ENCODE data around the gene E2F1. TPM values are rescaled to one million over a fixed set of nuclear protein-coding genes. Genes with fewer than 3 reads are reported as not detected.

Gene E2F1
- polyA plus RNA-seq, 1 experiment = 2.6 TPM

DNA sequence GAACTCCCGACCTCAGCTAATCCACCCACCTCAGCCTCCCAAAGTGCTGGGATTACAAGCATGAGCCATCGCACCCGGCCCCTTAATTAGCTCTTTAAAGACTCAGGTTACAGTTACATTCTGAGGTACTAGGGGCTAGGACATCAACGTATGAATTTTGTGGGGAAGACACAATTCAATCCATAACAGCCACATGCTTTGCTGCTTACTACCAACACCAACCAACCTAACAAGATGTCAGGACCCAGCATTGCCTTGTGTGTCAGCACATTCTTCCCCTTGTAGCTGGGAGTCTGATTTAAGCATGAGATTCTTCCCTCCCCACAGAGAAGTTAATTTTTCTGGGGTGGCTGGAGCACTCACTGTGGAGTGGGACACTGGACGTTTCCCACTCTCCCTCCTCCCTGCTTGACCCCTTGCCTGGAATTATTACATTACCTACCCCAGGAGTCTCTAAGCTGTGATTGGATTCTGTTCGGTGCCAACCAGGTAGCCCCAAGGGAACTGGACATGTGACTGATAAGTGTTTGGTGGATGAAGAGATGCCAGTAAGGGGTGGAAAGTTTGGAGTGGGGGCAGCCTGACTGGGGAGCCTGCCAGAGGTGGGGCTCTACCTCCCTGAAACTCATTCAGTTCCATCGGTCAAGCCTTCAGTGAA is 39.6 kb upstream of the E2F1 start:
- H3K9me3 ChIP-seq (ENCODE audit: control insufficient read depth, insufficient read depth, low read length) = no peaks in the 10 kb centered on the region; the same call in 1 of the 2 replicates
- TF ChIP-seq, protein P1, sequence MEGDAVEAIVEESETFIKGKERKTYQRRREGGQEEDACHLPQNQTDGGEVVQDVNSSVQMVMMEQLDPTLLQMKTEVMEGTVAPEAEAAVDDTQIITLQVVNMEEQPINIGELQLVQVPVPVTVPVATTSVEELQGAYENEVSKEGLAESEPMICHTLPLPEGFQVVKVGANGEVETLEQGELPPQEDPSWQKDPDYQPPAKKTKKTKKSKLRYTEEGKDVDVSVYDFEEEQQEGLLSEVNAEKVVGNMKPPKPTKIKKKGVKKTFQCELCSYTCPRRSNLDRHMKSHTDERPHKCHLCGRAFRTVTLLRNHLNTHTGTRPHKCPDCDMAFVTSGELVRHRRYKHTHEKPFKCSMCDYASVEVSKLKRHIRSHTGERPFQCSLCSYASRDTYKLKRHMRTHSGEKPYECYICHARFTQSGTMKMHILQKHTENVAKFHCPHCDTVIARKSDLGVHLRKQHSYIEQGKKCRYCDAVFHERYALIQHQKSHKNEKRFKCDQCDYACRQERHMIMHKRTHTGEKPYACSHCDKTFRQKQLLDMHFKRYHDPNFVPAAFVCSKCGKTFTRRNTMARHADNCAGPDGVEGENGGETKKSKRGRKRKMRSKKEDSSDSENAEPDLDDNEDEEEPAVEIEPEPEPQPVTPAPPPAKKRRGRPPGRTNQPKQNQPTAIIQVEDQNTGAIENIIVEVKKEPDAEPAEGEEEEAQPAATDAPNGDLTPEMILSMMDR (IDR thresholded peaks at IDR 0.05; ENCODE audit: low read depth, low read length) = no peak
- H3K27ac ChIP-seq (ENCODE audit: low read depth, low read length) = no peak overlapping the region
- DNase-seq (ENCODE audit: low read depth, low spot score) = no peak
- no peak overlapping the region for H3K4me3 ChIP-seq (ENCODE audit: low read depth, low read length)
- POLR2A ChIA-PET = no interaction called here
- CTCF ChIA-PET = no interaction called here
- H3K27me3 ChIP-seq (ENCODE audit: control insufficient read depth, insufficient read depth, low read length) = no peaks in the 10 kb centered on the region

DNA sequence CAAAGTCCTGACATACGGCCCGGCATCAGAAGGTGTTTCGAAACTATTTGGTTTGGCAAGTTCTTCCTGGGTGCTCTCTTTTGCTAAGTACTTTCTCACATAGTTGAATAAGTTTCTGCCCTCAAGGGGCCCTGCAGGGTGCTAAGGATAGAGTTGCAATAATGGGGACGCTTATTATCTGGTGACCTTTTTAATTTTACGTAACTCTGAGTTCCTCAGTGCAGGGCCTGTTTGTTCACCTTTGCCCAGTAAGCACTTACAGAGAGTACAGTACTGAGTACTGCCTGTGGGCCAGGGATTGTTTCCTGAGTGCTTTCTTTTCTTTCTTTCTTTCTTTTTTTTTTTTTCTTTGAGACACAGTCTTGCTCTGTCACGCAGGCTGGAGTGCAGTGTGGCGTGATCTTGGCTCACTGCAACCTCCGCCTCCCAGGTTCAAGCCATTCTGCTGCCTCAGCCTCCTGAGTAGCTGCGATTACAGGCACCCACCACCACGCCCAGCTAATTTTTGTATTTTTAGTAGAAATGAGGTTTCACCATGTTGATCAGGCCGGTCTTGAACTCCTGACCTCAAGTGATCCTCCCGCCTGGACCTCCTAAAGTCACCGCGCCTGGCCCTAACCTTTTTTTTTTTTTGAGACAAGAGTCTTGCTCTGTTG is 38.4 kb upstream of the E2F1 start:
- TF ChIP-seq, protein P1 (IDR thresholded peaks at IDR 0.05; ENCODE audit: low read depth, low read length) = no peak
- CTCF ChIA-PET = no interaction called here

DNA sequence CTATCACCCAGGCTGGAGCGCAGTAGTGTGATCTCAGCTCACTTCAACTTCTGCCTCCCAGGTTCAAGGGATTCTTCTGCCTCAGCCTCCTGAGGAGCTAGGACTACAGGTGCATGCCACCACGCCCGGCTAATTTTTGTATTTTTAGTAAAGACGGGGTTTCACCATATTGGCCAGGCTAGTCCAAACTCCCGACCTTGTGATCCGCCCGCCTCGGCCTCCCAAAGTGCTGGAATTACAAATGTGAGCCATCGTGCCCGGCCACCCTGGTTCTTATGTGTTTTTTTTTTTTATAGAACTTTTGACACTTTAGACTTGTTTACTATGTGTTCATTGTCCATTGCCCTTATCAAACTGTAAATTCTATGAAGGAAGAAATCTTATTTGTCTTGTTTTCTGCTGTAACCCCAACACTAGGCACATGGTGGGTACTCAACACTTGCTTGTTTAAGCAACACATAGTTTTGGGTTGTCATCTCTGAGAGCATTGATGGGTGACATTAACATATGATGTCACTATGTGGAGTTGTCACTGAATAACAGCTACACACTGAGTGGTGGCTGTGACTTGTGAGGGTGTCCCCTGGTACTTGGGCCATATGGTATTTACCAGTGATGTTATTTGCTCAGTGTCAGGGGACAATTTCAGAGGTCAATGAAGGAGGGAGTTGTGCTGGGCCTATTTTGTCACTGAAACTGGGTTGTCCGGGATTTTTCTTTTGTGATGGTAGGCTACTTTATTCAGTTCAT is 35.4 kb upstream of the E2F1 start:
- TF ChIP-seq, protein P1 (IDR thresholded peaks at IDR 0.05; ENCODE audit: low read depth, low read length) = no peak
- CTCF ChIA-PET = no interaction called here
- POLR2A ChIA-PET = interaction anchor here (0.7 kb wide), 1 partner anchor 25 kb away, joined by 10 read pairs; no protein-coding TSS in a partner anchor
- H3K9me3 ChIP-seq (ENCODE audit: control insufficient read depth, insufficient read depth, low read length) = peaks cover 3% of the 10 kb centered on the region; the same call in 1 of the 2 replicates
- no peak overlapping the region for H3K4me3 ChIP-seq (ENCODE audit: low read depth, low read length)
- no peak overlapping the region for H3K27ac ChIP-seq (ENCODE audit: low read depth, low read length)
- no peak for DNase-seq (ENCODE audit: low read depth, low spot score)
- H3K27me3 ChIP-seq (ENCODE audit: control insufficient read depth, insufficient read depth, low read length) = no peaks in the 10 kb centered on the region

More for the DNA sequence above, 38.4 kb upstream of the E2F1 start:
- POLR2A ChIA-PET = interaction anchor here (0.7 kb wide), 1 partner anchor 114 kb away, joined by 3 read pairs; no protein-coding TSS in a partner anchor
- Histone ChIP-seq H3K27me3 (ENCODE audit: control insufficient read depth, insufficient read depth, low read length) (no peaks in the 10 kb centered on the region), H3K27ac (ENCODE audit: low read depth, low read length) (no peak overlapping the region), H3K4me3 (ENCODE audit: low read depth, low read length) (no peak overlapping the region), H3K9me3 (ENCODE audit: control insufficient read depth, insufficient read depth, low read length) (peaks cover 3% of the 10 kb centered on the region; the same call in 1 of the 2 replicates)
- no peak for DNase-seq (ENCODE audit: low read depth, low spot score)

DNA sequence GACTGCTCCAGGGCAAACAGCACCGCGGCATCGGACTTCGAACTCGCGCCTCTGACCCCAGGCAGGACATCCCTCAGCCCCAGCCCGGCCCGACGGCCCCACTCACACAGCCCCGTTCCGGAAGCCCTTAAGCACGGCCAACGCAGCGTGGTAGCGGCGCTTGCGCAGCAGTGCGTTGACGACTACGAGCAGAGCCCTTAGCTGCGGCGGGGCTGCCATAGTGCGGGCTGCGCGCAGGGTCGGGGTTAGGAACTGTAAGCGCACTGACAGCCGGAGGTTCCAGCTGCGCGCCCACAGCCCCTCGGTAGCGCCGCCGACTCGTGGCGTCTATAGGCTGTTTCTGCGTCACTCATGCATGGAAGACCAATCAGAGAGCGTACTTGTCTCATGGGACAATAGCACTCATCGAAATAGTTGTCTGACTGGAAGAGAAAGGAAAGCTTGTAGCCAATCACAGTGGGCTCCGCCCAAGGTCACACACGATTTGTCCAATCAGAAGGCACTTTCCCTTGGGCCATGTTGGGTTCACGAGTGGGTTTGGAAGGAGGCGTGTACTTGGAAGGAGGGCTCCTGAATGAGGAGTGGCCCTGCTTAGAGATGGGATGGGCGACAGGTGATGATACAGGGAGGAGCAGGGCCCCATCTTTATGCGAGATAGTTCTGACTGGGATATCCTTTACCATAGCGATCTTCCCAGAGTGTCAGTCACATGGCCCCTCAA is 34.0 kb upstream of the E2F1 start, which contains the start of gene PXMP4:
TSS of gene PXMP4 (minus strand) at position 322 of the 721 bp plus-strand sequence. CDS start at position 219, 103 bp downstream.
- ChIA-PET CTCF (interaction anchor here (0.6 to 1.7 kb wide), 3 partner anchors 11 to 33 kb away, joined by 3 to 5 read pairs (median 3); no protein-coding TSS in a partner anchor), POLR2A (interaction anchor here (0.6 to 1.6 kb wide), 5 partner anchors 12 to 57 kb away, joined by 4 to 8 read pairs (median 5); partner anchors contain the start of gene ZNF341)
- H3K9me3 ChIP-seq (ENCODE audit: control insufficient read depth, insufficient read depth, low read length) = peaks cover 3% of the 10 kb centered on the region; the same call in 1 of the 2 replicates
- peak within 1 kb of the TSS; percentile 94 for H3K4me3 ChIP-seq (ENCODE audit: low read depth, low read length)
- H3K27me3 ChIP-seq (ENCODE audit: control insufficient read depth, insufficient read depth, low read length) = no peaks in the 10 kb centered on the region
- TF ChIP-seq, protein P1 (IDR thresholded peaks at IDR 0.05; ENCODE audit: low read depth, low read length) = no peak
- peak within 1 kb of the TSS; percentile 65 for H3K27ac ChIP-seq (ENCODE audit: low read depth, low read length)
- peak; percentile 94 for DNase-seq (ENCODE audit: low read depth, low spot score)

Measured in AG04450 (cell line).